GM19395 (cell line): ENCODE measurements around the gene DST.

Source experiments
- ATAC-seq: cut with Tn5 transposase; IDR thresholded peaks from one replicate; pipeline ENCODE4 v1.9.1; 2021; ENCODE audit warnings: mild to moderate bottlenecking, moderate library complexity; ENCODE audit not compliant: unreplicated experiment

DST gene

DNA sequence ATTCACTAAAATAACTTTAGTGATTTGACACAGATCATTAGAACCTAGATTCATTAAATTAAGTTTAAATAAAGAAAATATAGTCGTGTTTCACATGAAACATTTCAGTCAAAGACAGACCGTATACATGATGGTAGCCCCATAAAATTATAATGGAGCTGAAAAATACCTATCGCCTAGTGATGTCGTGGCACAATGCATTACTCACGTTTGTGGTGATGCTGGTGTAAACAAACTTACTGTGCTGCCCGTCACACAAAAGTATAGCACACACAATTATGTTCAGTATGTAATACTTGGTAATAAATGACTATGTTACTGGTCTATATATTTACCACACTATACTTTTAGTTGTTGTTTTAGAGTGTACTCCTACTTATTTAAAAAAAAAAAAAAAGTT is 17.3 kb downstream of the DST start:
- no peak for ATAC-seq

DNA sequence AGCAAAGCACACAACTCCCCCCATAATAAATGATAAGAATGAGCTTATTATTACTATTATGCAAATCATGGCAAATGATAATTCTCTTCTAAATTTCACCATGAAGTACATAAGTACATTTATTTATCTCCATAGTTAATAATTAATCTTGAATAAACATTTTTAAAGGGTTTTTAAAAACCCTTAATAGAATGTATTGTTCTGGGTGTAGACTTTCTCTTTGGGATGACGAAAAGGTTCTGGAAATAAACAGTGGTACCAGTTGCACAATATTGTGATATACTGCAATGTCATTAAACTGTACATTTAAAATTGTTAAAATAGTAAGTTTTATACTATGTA is 18.0 kb downstream of the DST start:
- no peak for ATAC-seq

DNA sequence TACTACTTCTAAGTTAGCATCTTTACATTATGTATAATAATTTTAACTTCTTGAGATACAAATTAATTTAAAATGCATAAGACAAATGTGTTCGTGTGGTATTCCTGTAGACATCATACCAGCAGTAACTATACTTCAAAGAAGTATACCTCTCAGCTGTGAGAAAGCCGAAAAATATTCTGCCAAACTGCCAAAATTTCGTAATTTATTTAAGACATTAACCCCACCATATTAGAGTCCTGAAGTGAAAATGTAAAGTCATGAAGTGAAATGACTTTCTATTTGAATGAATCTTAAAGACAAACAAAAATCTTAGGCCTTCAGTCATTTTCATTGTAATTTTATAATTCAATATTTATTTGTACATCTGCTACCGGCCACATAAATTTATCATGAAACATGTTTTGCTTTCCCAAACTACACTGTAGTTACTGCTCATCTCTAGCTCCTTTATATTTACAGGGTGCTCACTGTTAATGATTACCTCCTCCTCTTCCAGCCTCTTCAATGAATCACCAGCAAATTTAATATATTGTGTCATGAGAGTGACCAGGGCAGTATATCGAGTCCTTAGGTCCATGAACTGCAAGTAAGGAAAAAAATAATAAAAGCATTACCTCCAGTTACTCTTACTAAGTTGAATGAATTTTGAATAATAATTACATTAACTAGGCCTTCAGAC is 18.5 kb downstream of the DST start:
- no peak for ATAC-seq

DNA sequence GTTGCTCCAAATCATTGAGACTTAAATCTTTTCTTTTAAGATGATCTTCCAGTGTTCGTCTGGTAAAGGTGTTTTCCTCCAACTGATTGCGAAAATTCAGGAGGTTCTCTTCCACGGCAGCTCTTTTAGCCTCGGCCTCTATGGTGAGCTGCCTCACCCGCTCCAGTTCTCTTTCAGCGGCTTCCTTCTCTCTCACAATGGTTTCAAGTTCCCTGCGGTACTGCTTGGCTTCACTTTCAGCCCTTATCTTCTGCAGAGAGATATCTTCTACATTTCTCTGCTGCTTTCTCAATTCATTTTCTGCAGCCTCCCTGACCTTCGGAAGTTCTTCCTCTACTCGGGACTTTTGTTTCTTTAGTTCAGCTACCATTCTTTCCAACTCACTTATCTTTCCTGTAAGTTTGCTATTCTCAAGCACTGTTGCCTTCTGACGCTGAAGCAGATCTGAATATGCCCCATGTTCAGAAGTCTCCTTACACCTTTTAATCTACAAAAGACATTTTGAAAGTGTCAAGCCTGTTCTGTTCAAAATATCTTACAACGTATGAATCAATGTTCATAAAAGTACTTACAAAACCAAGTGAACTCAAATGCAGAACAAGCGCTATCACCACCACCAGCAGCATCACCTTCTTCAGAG is 22.3 kb downstream of the DST start:
- ATAC-seq = no peak

DNA sequence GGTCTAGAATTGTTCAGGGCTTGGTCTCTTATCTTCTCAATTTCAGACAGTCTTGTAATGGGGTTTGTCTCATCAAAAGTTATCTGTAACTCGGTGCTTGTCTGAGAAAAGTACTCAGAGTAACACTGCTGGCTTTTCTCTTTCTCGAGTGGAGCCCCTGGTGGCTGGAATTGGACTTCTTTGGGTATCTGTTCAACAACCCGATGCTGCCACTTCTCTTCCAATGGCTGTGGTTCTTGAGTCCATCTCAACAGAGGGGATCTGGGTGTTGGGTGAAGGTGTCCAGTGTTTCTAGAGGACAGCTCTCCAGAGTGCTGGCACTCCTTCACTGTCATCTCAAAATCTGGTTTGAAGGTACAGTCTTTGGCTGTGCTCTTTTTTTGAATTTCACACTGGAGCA is 24.6 kb downstream of the DST start:
- ATAC-seq = no peak

DNA sequence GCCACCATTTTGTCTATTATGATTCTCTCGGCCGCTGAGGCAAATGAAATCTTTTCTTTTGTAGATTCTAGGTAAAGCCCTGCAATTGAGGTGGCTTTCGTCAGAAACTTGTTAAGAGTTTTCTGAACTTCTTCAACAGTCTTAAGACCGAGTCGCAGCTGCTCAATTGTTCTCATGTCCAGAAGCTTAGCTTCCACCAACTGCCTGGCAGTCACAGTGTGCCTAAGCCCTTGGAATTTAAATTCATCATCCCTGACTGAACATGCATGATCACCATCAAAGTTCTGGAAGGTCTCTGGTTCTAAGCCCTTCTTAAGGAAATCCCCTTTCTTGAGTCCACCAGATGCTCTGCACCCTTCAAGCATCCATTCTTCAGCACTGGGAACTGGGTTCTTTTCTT is 25.7 kb downstream of the DST start:
- no peak for ATAC-seq

DNA sequence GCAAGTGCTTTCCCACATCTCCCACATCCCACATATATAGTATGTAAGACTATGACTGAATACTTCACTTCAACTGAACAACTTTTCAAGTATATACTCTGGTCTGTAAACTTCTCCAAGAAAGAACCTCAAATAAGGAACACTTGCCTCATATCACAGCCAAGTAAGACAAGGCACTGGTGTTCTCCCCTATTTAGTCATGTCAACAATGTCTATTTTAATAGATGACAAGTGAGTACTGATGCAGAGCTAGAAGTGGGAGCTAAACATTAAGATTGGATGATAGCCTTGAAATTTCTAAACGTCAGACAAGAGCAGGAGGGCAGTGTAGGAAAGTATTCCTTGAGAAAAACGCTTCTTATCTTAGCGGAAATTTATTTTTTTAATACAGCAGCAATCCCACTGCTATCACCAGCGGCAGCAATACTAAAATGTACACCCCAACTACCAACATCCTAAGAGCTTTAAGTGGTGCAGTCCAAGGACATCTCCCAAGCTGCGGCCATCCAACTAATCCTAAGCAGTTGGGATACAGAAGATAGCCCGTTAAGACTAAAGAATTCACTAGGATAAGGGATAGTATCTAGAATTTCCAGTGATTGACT is 29.3 kb downstream of the DST start:
- no peak for ATAC-seq

DNA sequence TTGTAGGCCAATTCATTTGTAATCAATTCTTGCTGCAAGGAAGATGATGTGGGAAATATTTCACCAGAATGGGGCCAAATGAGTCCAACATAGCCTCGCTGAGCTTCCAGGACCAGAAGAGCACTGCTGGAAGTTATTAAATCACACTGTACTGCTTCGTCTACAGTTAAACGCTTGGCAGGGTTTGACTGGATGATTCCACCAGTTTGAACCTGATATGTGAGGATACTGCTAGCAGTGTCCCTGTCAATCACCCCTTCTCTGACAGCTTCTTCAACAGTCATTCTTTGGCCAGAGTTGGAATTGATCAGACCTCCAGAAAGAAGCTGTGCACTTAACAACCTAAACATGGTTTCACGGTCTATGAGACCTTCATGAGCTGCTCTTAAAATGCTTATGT is 34.4 kb downstream of the DST start:
- ATAC-seq = no peak

DNA sequence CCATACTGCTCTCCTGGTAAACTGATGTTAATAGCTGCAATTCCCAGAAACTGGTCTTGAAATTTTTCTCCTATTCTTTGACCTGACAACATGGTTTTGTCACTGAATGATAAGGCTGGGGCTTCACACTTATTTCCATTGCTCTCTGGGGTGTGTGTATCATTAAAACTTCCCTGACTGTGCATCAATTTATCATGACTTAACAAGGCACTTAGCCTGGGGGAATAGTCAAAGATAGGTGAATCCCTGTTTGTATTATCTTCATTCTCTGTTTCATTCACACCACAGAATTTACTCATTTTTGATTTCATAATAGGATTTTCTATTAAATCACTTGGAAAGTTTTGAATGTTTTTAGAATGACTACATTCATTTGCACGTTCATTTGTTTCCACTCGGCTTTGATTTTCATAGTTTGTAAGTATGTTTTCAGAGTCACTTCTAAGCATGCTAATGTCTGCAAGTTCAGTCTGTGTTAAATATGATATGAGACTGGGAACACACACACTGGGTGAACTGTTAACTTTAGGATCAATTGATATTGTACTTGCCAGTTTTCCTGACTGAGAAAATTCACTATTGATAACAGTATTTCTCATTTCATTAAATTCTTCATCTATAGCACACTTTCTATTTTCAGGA is 35.5 kb downstream of the DST start:
- ATAC-seq = no peak

DNA sequence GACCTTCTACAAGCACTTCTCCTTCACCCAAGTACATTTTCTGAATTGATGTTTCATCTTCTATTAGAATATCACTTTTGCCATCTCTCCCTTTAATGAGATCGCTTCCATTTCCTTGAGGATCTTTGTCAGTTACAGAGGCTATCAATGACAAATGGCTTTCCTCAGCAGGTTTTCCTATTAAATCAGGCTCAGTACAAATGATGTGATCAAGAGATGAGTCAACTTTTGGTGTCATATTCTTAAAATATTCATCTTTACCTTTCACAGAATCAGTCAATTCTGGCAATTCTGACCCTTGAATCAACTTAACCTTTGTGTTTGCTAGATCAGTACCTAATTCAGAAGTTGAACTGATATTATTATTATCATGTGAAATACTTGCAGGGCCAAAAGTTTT is 37.3 kb downstream of the DST start:
- no peak for ATAC-seq

DNA sequence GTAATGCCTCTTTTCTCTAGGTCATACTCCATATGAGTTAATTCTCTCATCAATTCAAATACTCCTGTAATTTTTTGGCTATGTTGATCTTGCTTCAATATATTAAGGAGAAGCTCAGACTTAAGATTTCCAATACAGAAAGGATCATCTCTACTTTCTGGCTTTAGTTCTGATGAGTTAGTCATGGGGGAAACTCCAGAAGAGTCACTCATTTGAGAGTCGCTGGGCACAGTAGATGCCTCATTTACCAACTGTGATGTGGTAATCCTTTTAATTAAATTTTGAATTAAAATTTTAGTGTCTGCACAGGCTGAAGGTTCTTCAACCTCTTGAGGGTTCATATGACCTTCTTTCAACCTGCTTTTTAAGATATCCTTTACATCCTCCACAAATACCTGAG is 38.5 kb downstream of the DST start:
- ATAC-seq = no peak

DNA sequence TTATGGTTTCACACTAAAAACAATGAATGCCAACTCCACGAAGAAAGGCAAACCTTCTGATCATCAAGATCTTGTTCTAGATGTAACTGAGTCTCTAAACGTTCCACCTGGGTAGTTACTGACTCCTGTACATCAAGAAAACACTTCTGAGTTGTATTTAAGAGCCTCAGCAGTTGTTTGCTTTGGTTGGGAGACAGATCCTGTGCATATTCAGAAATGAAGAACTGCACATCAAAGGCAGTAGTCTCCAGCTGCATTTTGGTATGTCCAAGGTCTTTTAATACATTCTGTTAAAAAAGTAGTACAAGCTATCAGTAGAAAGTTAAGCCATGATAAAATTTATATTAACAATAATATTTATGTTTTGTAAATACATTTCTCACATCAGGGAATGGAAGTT is 41.3 kb downstream of the DST start:
- no peak for ATAC-seq

DNA sequence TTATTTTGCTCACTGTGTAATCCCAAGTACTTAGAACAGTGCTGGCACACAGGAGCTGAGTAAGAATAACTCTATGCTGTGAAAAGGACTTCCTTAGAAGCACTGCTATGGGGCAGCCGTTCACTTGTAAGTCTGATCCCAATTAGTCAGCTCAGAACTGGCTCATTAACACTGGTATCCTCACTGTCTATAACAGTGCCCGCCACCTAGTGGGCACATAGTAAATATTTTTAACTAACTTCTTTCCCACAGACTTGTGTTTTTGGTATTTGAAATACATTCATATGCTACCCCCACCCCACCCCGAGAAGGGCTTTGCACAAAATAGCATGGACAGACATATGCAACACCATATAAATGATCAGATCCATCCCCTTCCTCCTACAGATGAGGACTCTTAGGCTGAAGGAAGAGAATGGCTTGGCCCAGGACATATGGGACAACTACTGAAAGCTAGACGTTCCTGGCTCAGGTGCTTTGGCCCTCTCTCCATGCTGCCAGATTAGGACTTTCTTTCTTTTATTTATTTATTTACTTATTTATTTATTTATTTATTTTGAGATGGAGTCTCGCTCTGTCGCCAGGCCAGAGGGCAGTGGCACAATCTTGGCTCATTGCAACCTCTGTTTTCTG is 47.1 kb downstream of the DST start:
- peak; percentile 29 for ATAC-seq

DNA sequence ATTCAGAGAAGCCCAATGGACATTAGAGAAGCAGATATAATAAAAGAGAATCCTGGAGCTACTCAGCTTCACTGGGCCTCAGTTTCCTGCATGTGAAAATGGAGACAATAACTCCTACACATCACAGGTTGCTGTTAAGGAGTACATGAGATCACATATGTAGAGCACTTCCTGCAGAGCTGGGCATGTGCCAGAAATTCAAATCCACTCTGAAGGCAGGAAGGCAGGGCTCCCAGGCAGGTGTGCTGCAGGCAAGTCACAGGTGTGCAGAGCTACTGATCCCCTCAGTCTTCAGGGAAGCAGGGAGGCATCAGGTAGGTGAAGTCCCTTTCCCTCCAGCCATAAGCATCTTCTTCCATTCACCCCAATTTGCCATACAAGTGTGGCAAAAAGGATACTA is 48.0 kb downstream of the DST start:
- no peak for ATAC-seq

DNA sequence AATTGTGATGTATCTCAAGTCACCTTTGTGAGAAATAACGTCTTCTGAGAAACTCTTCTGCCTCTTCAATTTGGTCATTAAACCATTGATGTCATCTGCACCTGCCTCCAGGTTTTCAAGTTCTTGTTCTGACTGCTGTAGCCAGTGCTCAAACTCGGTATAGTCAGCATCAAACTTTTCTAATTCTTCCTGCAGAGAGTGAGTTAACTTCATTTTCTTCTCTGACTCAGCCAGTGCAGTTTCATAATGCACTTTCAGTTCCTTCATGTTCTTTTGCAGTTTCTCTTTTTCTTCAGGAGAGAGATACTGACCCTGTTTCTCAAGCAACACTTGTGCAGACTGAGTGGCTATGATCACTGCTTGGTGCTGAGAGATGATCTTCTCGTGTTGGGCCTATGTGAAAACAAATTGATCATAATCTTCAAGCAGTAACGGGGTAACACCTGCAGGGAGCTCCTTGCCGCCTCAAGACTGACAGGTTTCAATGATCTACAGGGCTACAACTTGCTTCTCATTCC is 48.8 kb downstream of the DST start:
- ATAC-seq = peak; percentile 98

DNA sequence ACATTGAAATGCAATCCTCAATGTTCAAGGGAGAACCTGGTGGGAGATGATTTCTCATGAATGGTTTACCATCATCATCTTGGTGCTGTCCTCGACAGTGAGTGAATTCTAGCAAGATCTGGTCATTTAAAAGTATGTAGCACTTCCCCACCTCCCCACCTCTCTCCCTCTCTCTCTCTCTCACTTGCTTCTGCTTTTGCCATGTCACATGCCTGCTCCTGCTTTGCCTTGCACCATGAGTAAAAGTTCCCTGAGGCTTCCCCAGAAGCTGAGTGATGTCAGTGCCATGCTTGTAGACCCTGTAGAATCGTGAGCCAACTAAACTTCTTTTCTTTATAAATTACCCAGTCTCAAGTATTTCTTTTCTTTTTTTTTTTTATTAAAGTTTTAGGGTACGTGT is 60.5 kb downstream of the DST start:
- ATAC-seq = no peak

DNA sequence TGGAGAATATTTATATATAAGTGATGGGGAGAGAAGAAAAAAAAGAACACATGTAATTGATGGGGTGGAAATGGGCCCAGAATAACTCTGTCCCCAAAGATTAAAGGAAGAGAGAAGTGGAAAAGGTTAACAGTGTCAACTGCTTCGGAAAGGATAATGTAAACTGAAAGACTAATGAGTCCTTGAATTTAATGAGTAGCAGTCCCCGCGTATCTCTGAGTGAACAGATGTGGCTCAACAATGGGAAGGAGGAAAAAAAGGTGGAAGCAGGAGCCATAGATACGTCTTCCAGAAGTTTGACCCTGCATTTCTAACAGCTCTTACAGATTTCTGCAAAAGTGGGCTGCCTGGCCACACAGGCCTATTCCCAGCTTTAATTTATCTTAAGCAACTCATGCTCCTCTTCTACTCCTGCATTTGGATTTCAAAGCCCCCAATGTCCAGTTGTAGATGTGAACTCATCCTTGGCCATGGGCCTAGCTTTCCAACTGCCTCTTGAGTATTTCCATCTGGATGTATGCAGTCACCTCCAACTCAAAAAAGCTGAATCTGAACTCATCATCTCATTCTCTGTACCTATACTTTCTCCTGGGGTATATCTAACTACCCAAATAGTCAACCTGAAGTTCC is 61.3 kb downstream of the DST start:
- ATAC-seq = no peak

DNA sequence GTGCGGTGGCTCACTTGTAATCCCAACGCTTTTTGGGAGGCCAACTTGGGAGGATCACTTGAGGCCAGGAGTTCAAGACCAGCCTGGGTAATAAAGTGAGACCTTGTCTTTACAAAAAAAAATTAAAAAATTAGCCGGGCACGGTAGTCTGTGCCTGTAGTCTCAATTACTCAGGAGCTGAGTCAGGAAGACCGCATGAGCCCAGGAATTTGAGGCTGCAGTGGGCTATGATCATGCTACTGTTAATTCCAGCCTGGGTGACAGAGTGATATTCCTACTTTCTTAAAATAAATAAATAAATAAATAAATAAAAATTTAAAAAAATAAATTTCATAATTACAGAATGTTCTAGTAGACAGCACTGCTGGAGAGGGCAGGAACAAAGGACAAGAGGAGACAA is 62.4 kb downstream of the DST start:
- no peak for ATAC-seq

DNA sequence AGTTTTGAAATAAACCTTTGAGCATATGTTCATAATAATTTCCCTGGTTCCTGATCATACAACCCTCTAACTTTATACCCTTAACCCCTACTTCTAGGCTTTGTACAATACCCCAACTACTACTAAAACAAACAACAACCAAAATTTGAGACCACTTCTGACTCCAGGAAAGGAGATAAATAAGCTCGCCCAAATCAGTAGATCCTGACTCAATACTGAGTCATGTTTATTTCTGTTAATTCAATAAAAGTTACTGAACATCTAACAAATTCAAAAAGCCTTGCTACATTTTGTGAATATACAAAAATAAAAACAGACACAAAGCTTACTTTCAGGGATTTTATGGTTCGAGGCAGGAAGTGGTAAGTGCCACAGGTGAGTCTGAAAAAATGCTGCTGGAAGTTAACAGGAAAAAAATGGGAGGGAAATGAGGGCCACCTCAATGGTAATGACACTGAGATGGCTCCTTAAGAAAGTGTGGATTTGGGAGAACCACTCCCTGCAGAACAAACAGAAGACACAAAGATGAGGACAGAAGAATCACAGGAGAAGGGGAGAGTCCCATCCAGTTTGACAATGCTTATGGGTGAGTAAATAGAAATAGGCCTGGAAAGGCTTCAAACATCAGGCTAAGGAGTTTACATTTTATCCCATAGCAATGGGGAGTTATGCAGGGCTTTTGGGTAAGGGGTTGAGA is 63.4 kb downstream of the DST start:
- no peak for ATAC-seq

DNA sequence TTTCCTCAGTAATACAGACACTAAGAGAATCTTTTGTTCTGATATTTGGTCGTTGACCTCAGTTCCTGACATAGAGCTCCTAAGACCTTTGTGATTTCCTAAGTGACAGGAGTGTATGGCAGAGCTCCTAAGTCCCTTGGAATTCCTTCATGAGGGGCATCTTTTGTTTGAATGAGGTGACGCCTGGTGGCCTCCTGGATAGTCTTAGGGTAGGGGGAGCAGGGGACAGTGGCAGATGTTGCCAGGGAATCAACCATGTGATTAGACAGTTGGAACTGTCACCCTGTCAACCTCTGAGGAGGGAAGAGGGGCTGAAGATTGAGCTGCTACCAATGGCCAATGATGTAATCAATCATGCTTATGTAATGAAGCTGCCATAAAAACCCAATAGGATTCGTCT is 67.0 kb downstream of the DST start:
- ATAC-seq = no peak

DNA sequence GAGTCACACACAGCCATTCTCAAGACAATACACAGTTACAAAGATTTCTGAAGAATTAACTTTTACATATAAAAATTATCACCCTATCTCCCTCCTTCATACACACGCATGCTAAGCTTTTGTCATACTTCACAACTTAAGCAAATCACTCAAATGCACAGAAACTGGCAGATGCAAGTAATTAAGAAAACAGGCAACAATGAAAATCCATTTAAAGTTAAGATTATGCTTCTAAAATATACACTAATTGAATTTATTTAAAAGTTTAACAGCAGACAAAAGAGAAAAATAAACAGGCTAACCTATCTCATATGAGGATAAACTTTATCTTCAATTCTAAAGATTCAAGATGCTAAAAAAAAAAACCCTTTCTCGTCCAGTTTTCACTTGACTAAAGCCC is 68.4 kb downstream of the DST start:
- no peak for ATAC-seq
